Tibial nerve (tissue), 4 donors: Measurements from ENCODE around the gene TYW1.
"Not testable (repeated sequence)": the region's sequence is repeated elsewhere in the genome, so short reads cannot be mapped to it uniquely, and the experiment has no call there.

Experiments used
- CTCF ChIP-seq, 5 experiments: fragments of 200-600 bp in 3 of 5; fragments of 450-650 bp in 2 of 5; sonication (generic) in 3 of 5; IDR thresholded peaks; one replicate each; pipeline ENCODE4 v1.5.1; 2016 to 2019; ENCODE audit warnings: antibody characterized with exemption in 5 of 5, mild to moderate bottlenecking in 3 of 5, moderate library complexity in 2 of 5
- EP300 ChIP-seq, 2 donors: sonication (generic); formaldehyde crosslinking; IDR thresholded peaks; one replicate each; pipeline ENCODE4 v1.6.1; 2017; ENCODE audit warnings: antibody characterized with exemption in 2 of 2, mild to moderate bottlenecking in 1 of 2
- POLR2A ChIP-seq, 2 donors: fragments of 450-650 bp; IDR thresholded peaks; one replicate each; pipeline ENCODE4 v1.6.1; 2017; ENCODE audit warnings: antibody characterized with exemption in 2 of 2, mild to moderate bottlenecking in 2 of 2, moderate library complexity in 2 of 2

GRCh38 chr7:66980336-66980735 is 16.3 kb upstream of the TYW1 start:
- TF ChIP-seq CTCF, EP300, POLR2A (IDR thresholded peaks at IDR 0.05): not testable (repeated sequence)
